HepG2 (cell line): ENCODE measurements around the gene TXNDC16. TPM values are rescaled to one million over a fixed set of nuclear protein-coding genes. Genes with fewer than 3 reads are reported as not detected.

Experiments used
- ATAC-seq: fragments of 200-7000 bp; cut with Tn5 transposase; 3 replicates; pipeline ENCODE4 v1.9.1; 2020; ENCODE audit warnings: mild to moderate bottlenecking, moderate library complexity
- BruUV-seq: library from RNA; stranded (reverse); fragments of 400-500 nt; replicated peaks from 2 replicates; lab custom pipeline; 2021; lab: Mats Ljungman, UMichigan
- CTCF ChIA-PET: fragments of 300-600 bp; formaldehyde crosslinking; extraction: SDS; loops from one replicate; lab custom pipeline; 2021; ENCODE audit warnings: low total read pairs, inconsistent platforms, low intra/inter-chr PET ratio; lab: Yijun Ruan, JAX
- POLR2A ChIA-PET: fragments of 350-600 bp; sonication (Branson Sonifier 250); formaldehyde crosslinking; loops from one replicate; lab custom pipeline; 2020; ENCODE audit warnings: antibody characterized with exemption, inconsistent platforms; lab: Yijun Ruan, JAX
- DNase-seq: peaks from one replicate; pipeline ENCODE4 v3.0.0-alpha.2; 2015; ENCODE audit warnings: low spot score
- FAIRE-seq: peaks from 3 replicates; lab custom pipeline; 2011; peaks lifted over from hg19 to GRCh38; lab: Jason Lieb, UNC
- H2AFZ ChIP-seq: one replicate; pipeline ENCODE4 v1.6.1; 2011; ENCODE audit warnings: low read length, inconsistent platforms
- H3K27ac ChIP-seq: fragments of 300-600 bp; 3 replicates; pipeline ENCODE4 v1.8.0; 2011; ENCODE audit warnings: mixed run types, mild to moderate bottlenecking, mixed read lengths, low read length, inconsistent platforms; ENCODE audit not compliant: insufficient read depth; ENCODE audit errors: extremely low read length
- H3K27me3 ChIP-seq, 2 experiments: fragments of 200-600 bp in 1 of 2; 2 replicates in 1 of 2; 3 replicates in 1 of 2; pipeline versions ENCODE4 v1.6.0 to v1.8.0; 2011; ENCODE audit warnings: low read length in 2 of 2, mild to moderate bottlenecking in 2 of 2, moderate library complexity in 2 of 2, inconsistent platforms in 1 of 2; ENCODE audit not compliant: insufficient read depth in 2 of 2, control insufficient read depth in 1 of 2
- H3K36me3 ChIP-seq, 2 experiments: fragments of 200-600 bp in 1 of 2; replicated peaks in 1 of 2; 2 replicates in 1 of 2; 3 replicates in 1 of 2; pipeline versions ENCODE4 v1.5.1 to v1.8.0; 2011; ENCODE audit warnings: low read length in 2 of 2, inconsistent platforms in 1 of 2; ENCODE audit not compliant: insufficient read depth in 2 of 2, control insufficient read depth in 1 of 2
- H3K4me1 ChIP-seq: 2 replicates; pipeline ENCODE4 v1.5.1; 2012; ENCODE audit warnings: low read length, inconsistent platforms; ENCODE audit not compliant: insufficient read depth
- H3K4me2 ChIP-seq: 2 replicates; pipeline ENCODE4 v1.6.0; 2011; ENCODE audit warnings: low read depth, low read length, inconsistent platforms
- H3K4me3 ChIP-seq, 3 experiments: fragments of 200-600 bp in 1 of 3; sonication (generic), shearing (Covaris generic) in 1 of 3; replicated peaks in 1 of 3; 2 replicates each; pipeline ENCODE4 v1.5.1; 2011 to 2016; ENCODE audit warnings: low read length in 3 of 3, inconsistent platforms in 2 of 3, low read depth in 2 of 3, mild to moderate bottlenecking in 2 of 3, control low read depth in 1 of 3, mixed read lengths in 1 of 3; ENCODE audit not compliant: insufficient read depth in 1 of 3
- H3K79me2 ChIP-seq: one replicate; pipeline ENCODE4 v1.6.1; 2011; ENCODE audit warnings: low read length, inconsistent platforms; ENCODE audit not compliant: insufficient read depth
- H3K9ac ChIP-seq: 2 replicates; pipeline ENCODE4 v1.6.0; 2011; ENCODE audit warnings: mild to moderate bottlenecking, low read depth, low read length, inconsistent platforms; ENCODE audit not compliant: insufficient read depth
- H3K9me3 ChIP-seq: 2 replicates; pipeline ENCODE4 v1.5.1; 2012; ENCODE audit warnings: mild to moderate bottlenecking, low read length
- H4K20me1 ChIP-seq: 2 replicates; pipeline ENCODE4 v1.6.0; 2011; ENCODE audit warnings: inconsistent platforms, mild to moderate bottlenecking, low read length, moderate library complexity; ENCODE audit not compliant: insufficient read depth
- EEA1 ChIP-seq: sonication (generic); formaldehyde crosslinking; IDR thresholded peaks from 2 replicates; pipeline ENCODE4 v1.5.1; 2020; ENCODE audit warnings: mild to moderate bottlenecking, missing genetic modification reagents, borderline replicate concordance
- IRF2 ChIP-seq: IDR thresholded peaks from 2 replicates; pipeline ENCODE4 v1.6.1; 2018; ENCODE audit warnings: missing genetic modification reagents, missing compliant biosample characterization
- NAIF1 ChIP-seq: sonication (generic); formaldehyde crosslinking; IDR thresholded peaks from 2 replicates; pipeline ENCODE4 v1.5.0; 2020; ENCODE audit warnings: mild to moderate bottlenecking, missing genetic modification reagents, borderline replicate concordance
- NFE2L1 ChIP-seq: sonication (generic); formaldehyde crosslinking; IDR thresholded peaks from 2 replicates; pipeline ENCODE4 v1.4.0; 2020; ENCODE audit warnings: missing genetic modification reagents, mild to moderate bottlenecking, borderline replicate concordance
- TCF7 ChIP-seq: sonication (generic); IDR thresholded peaks from 2 replicates; pipeline ENCODE4 v1.6.1; 2016; ENCODE audit warnings: antibody characterized with exemption, low read depth
- ZFAT ChIP-seq: sonication (generic); formaldehyde crosslinking; conservative IDR thresholded peaks from 2 replicates; pipeline ENCODE4 v1.8.1; 2023; ENCODE audit warnings: missing genetic modification reagents, inconsistent platforms
- ZNF24 ChIP-seq: fragments of 450-650 bp; IDR thresholded peaks from 2 replicates; pipeline ENCODE4 v1.6.1; 2017; ENCODE audit warnings: antibody characterized with exemption, mild to moderate bottlenecking
- ZNF605 ChIP-seq: sonication (generic); formaldehyde crosslinking; IDR thresholded peaks from 2 replicates; pipeline ENCODE4 v1.8.0; 2022; ENCODE audit warnings: mild to moderate bottlenecking, missing genetic modification reagents
- ZNF773 ChIP-seq: sonication (generic); formaldehyde crosslinking; IDR thresholded peaks from 2 replicates; pipeline ENCODE4 v1.4.0; 2020; ENCODE audit warnings: missing genetic modification reagents, borderline replicate concordance
- WGBS: methylation state at CpG from one replicate; pipeline ENCODE4 v1.1.6; 2017; ENCODE audit warnings: low lambda C conversion rate; 5-methylcytosine and 5-hydroxymethylcytosine counted together
- in situ Hi-C: cut with HindIII; loops from 2 replicates; pipeline ENCODE4 v1.10.0; 2017; ENCODE audit warnings: low pct_unique_long_range_greater_than_20kb; ENCODE audit not compliant: extremely low pct_ligation_motif_present
- intact Hi-C: fragments of 100-400 bp; cut with micrococcal nuclease; formaldehyde crosslinking; loops from one replicate; pipeline ENCODE4 v1.10.0; 2022; ENCODE audit not compliant: unreplicated experiment
- polyA plus RNA-seq, 8 experiments: library from polyadenylated mRNA; depleted of rRNA in 3 of 8; stranded (reverse) in 7 of 8; unstranded in 1 of 8; fragments of >200 nt; fragmentation: Illumina TruSeq in 4 of 8; extraction: Trizol in 4 of 8; gene quantifications; 2 replicates each; pipeline versions ENCODE4 v1.2.1 to v1.2.3, GENCODE V29; 2011 to 2016; ENCODE audit warnings: low read depth in 4 of 8, missing spikeins in 1 of 8, mixed read lengths in 1 of 8; ENCODE audit not compliant: insufficient read depth in 1 of 8
- total RNA-seq, 5 experiments: library from RNA; depleted of rRNA; stranded (reverse); fragments of >200 nt; fragmentation: Illumina TruSeq; extraction: Trizol; gene quantifications; 2 replicates each; pipeline ENCODE4 v1.2.3, GENCODE V29; 2016; ENCODE audit warnings: low read depth in 1 of 5
- TF ChIP-seq, protein P1 (sequence below): sonication (generic); formaldehyde crosslinking; IDR thresholded peaks from 2 replicates; pipeline ENCODE4 v1.5.1; 2020; ENCODE audit warnings: mild to moderate bottlenecking, moderate library complexity, missing genetic modification reagents
- TF ChIP-seq, protein P2 (sequence below): sonication (generic); formaldehyde crosslinking; conservative IDR thresholded peaks from 2 replicates; pipeline ENCODE4 v1.8.1; 2023; ENCODE audit warnings: missing genetic modification reagents
- TF ChIP-seq, protein P3 (sequence below): sonication (generic); formaldehyde crosslinking; IDR thresholded peaks from 2 replicates; pipeline ENCODE4 v1.5.1; 2020; ENCODE audit warnings: mild to moderate bottlenecking, missing genetic modification reagents, moderate library complexity
- TF ChIP-seq, protein P4 (sequence below): sonication (generic); formaldehyde crosslinking; IDR thresholded peaks from 2 replicates; pipeline ENCODE4 v1.5.1; 2020; ENCODE audit warnings: mild to moderate bottlenecking, missing genetic modification reagents

TXNDC16 gene
- total and polyA plus RNA-seq, 2 of the 13 experiments (the other 11 are each of a cell fraction or from before 2014, with no cell fraction given), result 4.6 to 6.2 TPM

DNA sequence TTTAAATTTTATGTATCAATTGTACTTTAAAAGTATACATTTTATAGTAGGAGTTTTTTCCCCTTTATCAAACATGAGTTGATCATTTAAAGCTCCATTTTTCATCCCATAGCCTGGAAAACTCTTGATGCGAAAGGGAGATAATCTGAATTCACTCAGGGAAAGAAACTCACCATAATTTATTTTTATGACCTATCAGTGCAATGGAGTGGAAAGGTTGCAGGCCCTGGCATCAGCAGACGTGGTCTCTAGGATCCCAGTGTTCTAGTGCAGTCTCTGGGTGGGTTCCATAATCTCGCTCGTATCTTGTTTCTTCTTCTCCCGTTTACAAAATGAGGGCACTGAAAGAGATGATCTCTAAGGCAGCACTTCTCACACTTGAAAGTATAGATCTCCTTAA, 153.2 kb downstream of the TXNDC16 start (continued):
- TF ChIP-seq, protein P1, sequence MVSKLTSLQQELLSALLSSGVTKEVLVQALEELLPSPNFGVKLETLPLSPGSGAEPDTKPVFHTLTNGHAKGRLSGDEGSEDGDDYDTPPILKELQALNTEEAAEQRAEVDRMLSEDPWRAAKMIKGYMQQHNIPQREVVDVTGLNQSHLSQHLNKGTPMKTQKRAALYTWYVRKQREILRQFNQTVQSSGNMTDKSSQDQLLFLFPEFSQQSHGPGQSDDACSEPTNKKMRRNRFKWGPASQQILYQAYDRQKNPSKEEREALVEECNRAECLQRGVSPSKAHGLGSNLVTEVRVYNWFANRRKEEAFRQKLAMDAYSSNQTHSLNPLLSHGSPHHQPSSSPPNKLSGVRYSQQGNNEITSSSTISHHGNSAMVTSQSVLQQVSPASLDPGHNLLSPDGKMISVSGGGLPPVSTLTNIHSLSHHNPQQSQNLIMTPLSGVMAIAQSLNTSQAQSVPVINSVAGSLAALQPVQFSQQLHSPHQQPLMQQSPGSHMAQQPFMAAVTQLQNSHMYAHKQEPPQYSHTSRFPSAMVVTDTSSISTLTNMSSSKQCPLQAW (CRISPR knock-in tag), result no peak
- TF ChIP-seq TCF7 (no peak), EEA1 (CRISPR knock-in tag) (no peak), ZFAT (CRISPR knock-in tag) (no peak), NFE2L1 (CRISPR knock-in tag) (no peak)
- TF ChIP-seq, protein P2, sequence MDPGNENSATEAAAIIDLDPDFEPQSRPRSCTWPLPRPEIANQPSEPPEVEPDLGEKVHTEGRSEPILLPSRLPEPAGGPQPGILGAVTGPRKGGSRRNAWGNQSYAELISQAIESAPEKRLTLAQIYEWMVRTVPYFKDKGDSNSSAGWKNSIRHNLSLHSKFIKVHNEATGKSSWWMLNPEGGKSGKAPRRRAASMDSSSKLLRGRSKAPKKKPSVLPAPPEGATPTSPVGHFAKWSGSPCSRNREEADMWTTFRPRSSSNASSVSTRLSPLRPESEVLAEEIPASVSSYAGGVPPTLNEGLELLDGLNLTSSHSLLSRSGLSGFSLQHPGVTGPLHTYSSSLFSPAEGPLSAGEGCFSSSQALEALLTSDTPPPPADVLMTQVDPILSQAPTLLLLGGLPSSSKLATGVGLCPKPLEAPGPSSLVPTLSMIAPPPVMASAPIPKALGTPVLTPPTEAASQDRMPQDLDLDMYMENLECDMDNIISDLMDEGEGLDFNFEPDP, result no peak

DNA sequence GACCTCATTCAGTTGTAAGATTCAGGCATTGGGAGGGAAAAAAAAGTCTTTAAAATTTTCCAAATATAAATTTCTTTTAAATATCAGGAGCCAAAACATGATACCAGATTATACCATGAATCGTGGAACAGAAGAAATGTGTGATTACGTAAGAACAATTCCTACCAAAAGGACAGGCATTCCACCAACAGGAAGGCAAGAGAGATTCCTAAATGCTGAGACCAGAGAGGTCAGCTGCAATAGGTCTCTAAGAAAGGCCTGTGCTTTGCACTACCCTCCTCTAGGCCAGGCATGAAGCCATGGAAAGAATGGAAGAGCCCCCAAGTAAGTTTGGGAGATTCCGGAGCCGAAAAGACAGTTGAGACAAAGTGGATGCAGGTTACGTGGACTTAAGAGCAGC, 154.5 kb downstream of the TXNDC16 start:
- no peak overlapping the region for H3K9ac ChIP-seq
- DNase-seq (no peak), ATAC-seq (no peak), FAIRE-seq (no peak)
- no peak overlapping the region for H3K27ac ChIP-seq
- H3K4me2 ChIP-seq, result no peak overlapping the region
- in situ Hi-C loops (no loop called here), intact Hi-C loops (no loop called here)
- no TSS peak for BruUV-seq
- 0 out of 2 replicates have a peak, but pooled peaks cover 5% of the 10 kb centered on the region for H3K4me1 ChIP-seq
- ChIA-PET POLR2A (no interaction called here), CTCF (no interaction called here)
- no peaks in the 10 kb centered on the region for H3K79me2 ChIP-seq
- no peak overlapping the region for H3K4me3 ChIP-seq
- H4K20me1 ChIP-seq, result no peaks in the 10 kb centered on the region
- no peaks in the 10 kb centered on the region; a peak in 2 of 5 replicates for H3K27me3 ChIP-seq
- no peaks in the 10 kb centered on the region for H3K9me3 ChIP-seq
- H3K36me3 ChIP-seq, result no peaks in the 10 kb centered on the region
- WGBS, result 43% methylated on average over 5 of the region's 5 CpGs
- no peak overlapping the region for H2AFZ ChIP-seq
- TF ChIP-seq ZNF605 (CRISPR knock-in tag), result no peak
- TF ChIP-seq NAIF1, result no peak
- TF ChIP-seq, protein P3, sequence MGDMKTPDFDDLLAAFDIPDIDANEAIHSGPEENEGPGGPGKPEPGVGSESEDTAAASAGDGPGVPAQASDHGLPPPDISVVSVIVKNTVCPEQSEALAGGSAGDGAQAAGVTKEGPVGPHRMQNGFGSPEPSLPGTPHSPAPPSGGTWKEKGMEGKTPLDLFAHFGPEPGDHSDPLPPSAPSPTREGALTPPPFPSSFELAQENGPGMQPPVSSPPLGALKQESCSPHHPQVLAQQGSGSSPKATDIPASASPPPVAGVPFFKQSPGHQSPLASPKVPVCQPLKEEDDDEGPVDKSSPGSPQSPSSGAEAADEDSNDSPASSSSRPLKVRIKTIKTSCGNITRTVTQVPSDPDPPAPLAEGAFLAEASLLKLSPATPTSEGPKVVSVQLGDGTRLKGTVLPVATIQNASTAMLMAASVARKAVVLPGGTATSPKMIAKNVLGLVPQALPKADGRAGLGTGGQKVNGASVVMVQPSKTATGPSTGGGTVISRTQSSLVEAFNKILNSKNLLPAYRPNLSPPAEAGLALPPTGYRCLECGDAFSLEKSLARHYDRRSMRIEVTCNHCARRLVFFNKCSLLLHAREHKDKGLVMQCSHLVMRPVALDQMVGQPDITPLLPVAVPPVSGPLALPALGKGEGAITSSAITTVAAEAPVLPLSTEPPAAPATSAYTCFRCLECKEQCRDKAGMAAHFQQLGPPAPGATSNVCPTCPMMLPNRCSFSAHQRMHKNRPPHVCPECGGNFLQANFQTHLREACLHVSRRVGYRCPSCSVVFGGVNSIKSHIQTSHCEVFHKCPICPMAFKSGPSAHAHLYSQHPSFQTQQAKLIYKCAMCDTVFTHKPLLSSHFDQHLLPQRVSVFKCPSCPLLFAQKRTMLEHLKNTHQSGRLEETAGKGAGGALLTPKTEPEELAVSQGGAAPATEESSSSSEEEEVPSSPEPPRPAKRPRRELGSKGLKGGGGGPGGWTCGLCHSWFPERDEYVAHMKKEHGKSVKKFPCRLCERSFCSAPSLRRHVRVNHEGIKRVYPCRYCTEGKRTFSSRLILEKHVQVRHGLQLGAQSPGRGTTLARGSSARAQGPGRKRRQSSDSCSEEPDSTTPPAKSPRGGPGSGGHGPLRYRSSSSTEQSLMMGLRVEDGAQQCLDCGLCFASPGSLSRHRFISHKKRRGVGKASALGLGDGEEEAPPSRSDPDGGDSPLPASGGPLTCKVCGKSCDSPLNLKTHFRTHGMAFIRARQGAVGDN (CRISPR knock-in tag), result no peak
- TF ChIP-seq ZNF24, result no peak
- TF ChIP-seq, protein P4, sequence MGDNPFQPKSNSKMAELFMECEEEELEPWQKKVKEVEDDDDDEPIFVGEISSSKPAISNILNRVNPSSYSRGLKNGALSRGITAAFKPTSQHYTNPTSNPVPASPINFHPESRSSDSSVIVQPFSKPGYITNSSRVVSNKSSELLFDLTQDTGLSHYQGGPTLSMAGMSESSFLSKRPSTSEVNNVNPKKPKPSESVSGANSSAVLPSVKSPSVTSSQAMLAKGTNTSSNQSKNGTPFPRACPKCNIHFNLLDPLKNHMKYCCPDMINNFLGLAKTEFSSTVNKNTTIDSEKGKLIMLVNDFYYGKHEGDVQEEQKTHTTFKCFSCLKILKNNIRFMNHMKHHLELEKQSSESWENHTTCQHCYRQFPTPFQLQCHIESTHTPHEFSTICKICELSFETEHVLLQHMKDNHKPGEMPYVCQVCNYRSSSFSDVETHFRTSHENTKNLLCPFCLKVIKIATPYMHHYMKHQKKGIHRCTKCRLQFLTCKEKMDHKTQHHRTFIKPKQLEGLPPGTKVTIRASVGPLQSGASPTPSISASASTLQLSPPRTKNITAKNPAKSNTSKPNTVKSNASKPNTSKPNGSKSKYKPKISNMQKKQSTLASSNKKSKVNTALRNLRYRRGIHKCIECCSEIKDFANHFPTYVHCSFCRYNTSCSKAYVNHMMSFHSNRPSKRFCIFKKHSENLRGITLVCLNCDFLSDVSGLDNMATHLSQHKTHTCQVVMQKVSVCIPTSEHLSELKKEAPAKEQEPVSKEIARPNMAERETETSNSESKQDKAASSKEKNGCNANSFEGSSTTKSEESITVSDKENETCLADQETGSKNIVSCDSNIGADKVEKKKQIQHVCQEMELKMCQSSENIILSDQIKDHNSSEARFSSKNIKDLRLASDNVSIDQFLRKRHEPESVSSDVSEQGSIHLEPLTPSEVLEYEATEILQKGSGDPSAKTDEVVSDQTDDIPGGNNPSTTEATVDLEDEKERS (CRISPR knock-in tag), result no peak
- TF ChIP-seq ZNF773 (CRISPR knock-in tag), result no peak
- TF ChIP-seq IRF2 (CRISPR knock-in tag), result no peak
